BLaER1 (cell line): ENCODE results near the gene GSN.

Source experiments
- H3K27ac ChIP-seq: shearing (Covaris generic); formaldehyde crosslinking; 2 replicates; pipeline ENCODE4 v1.8.1; 2022
- H3K27me3 ChIP-seq: shearing (Covaris generic); formaldehyde crosslinking; 2 replicates; pipeline ENCODE4 v1.8.1; 2022
- H3K36me3 ChIP-seq: shearing (Covaris generic); formaldehyde crosslinking; 2 replicates; pipeline ENCODE4 v1.8.1; 2022
- H3K4me1 ChIP-seq: shearing (Covaris generic); formaldehyde crosslinking; 2 replicates; pipeline ENCODE4 v1.8.1; 2022
- H3K4me2 ChIP-seq: shearing (Covaris generic); formaldehyde crosslinking; 2 replicates; pipeline ENCODE4 v1.8.1; 2022
- H3K4me3 ChIP-seq: shearing (Covaris generic); formaldehyde crosslinking; 2 replicates; pipeline ENCODE4 v1.8.1; 2022
- H3K9ac ChIP-seq: shearing (Covaris generic); formaldehyde crosslinking; 2 replicates; pipeline ENCODE4 v1.8.1; 2022
- H3K9me3 ChIP-seq: shearing (Covaris generic); formaldehyde crosslinking; 2 replicates; pipeline ENCODE4 v1.8.1; 2022
- H4K20me1 ChIP-seq: shearing (Covaris generic); formaldehyde crosslinking; 2 replicates; pipeline ENCODE4 v1.8.1; 2022
- Cebpa-rat ChIP-seq: shearing (Covaris generic); IDR thresholded peaks from 2 replicates; pipeline ENCODE4 v1.8.1; 2022

The GSN gene

DNA sequence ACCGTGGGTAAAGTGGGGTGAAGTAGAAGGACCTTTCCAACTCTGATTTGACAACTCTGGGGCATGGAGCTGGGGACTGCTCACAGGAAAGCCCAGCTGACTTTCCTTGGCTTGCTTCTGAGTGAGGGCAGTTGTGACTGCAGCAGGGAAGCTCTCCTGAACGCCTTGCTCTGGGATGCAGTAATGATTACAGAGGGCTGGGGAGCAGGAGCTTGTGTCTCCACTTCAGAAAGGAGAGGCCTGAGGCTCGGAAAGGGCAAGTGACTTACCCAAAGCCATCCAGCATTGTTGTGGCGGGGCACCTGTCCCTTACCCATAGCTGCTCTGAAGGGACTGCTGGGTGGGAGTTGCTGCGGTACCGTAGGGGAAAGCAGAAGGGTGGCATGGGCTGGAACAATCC, 41.2 kb downstream of the GSN start:
- Histone ChIP-seq H3K4me2 (no peak overlapping the region), H4K20me1 (no peaks in the 10 kb centered on the region), H3K9me3 (no peaks in the 10 kb centered on the region), H3K27ac (no peak overlapping the region), H3K4me3 (no peak overlapping the region), H3K9ac (no peak overlapping the region), H3K27me3 (no peaks in the 10 kb centered on the region), H3K36me3 (peaks cover 80% of the 10 kb centered on the region), H3K4me1 (peaks cover 32% of the 10 kb centered on the region)
- TF ChIP-seq Cebpa-rat = no peak

DNA sequence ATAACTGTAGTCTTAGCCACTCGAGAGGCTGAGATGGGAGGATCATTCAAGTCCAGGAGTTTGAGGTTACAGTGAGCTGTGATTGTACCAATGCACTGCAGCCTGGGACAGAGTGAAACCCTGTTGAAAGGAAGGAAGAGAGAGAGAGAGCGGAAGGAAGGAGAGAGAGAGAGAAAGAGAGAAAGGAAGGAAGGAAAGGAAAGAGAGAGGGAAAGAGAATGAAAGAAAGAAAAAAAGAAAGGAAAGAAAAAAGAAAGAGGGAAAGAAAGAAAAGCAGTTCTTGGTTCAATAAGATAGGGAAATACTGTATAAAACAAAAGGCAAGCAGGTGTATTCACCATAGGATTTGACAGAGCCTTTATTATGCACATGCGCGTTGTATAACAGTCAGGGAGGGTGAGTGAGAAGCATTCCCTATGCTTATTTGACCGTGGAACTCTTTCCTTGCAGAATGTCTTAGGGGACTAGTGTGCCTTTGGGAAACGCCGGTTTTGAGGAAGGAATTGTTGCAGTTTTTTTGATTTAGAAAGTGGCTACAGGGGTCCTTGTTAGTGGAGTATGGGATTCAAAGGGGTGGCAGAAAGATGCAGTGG, 42.0 kb downstream of the GSN start:
- no peak overlapping the region for H3K4me3 ChIP-seq
- H3K9ac ChIP-seq = no peak overlapping the region
- H3K27ac ChIP-seq = no peak overlapping the region
- H4K20me1 ChIP-seq = no peaks in the 10 kb centered on the region
- no peak for TF ChIP-seq Cebpa-rat
- H3K4me2 ChIP-seq = no peak overlapping the region
- H3K4me1 ChIP-seq = peaks cover 29% of the 10 kb centered on the region
- no peaks in the 10 kb centered on the region for H3K27me3 ChIP-seq
- no peaks in the 10 kb centered on the region for H3K9me3 ChIP-seq
- H3K36me3 ChIP-seq = peaks cover 80% of the 10 kb centered on the region

DNA sequence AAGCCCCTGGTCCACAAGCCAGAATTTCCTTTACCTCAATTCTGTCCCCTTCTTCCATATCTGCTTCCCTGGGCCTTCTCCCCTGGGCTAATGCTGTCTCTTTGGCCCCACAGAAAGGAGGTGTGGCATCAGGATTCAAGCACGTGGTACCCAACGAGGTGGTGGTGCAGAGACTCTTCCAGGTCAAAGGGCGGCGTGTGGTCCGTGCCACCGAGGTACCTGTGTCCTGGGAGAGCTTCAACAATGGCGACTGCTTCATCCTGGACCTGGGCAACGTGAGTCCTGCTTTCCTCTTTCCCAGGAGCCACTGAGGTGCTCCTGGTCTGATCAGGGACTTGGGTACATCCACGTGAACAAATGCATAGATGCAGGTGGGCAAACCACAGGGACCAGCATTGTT, 42.6 kb downstream of the GSN start:
- TF ChIP-seq Cebpa-rat = no peak
- Histone ChIP-seq H3K4me2 (no peak overlapping the region), H3K27ac (no peak overlapping the region), H3K9me3 (no peaks in the 10 kb centered on the region), H3K9ac (no peak overlapping the region), H4K20me1 (no peaks in the 10 kb centered on the region), H3K27me3 (no peaks in the 10 kb centered on the region), H3K36me3 (peaks cover 80% of the 10 kb centered on the region), H3K4me1 (peaks cover 22% of the 10 kb centered on the region), H3K4me3 (no peak overlapping the region)

- Histone ChIP-seq H4K20me1 (no peaks in the 10 kb centered on the region), H3K4me3 (no peak overlapping the region), H3K9ac (no peak overlapping the region), H3K4me1 (peaks cover 10% of the 10 kb centered on the region), H3K4me2 (no peak overlapping the region), H3K27ac (no peak overlapping the region), H3K27me3 (no peaks in the 10 kb centered on the region), H3K36me3 (peaks cover 84% of the 10 kb centered on the region), H3K9me3 (no peaks in the 10 kb centered on the region)
- TF ChIP-seq Cebpa-rat = no peak
Measured at GRCh38 chr9:121312169-121312568, 44.2 kb downstream of the GSN start.

- Histone ChIP-seq H3K4me3 (no peak overlapping the region), H4K20me1 (no peaks in the 10 kb centered on the region), H3K27ac (no peak overlapping the region), H3K27me3 (no peaks in the 10 kb centered on the region), H3K36me3 (peaks cover 85% of the 10 kb centered on the region), H3K9me3 (no peaks in the 10 kb centered on the region), H3K4me1 (no peaks in the 10 kb centered on the region), H3K9ac (no peak overlapping the region), H3K4me2 (no peak overlapping the region)
- no peak for TF ChIP-seq Cebpa-rat
Measured at GRCh38 chr9:121313458-121314152, 45.6 kb downstream of the GSN start.

DNA sequence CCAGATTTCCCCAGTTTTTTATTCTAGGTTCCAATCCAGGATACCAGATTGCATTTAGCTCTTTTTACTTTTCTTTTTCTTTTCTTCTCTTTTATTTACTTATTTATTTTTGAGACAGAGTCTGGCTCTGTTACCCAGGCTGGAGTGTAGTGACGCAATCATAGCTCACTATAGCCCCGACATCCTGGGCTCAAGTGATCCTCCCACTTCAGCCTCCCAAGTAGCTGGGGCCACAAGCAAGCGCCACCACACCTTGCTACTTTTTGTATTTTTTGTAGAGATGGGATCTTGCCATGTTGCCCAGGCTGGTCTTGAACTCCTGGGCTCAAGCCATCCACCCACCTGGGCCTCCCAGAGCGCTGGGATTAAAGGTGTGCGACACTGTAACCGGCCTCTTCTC, 48.4 kb downstream of the GSN start:
- no peaks in the 10 kb centered on the region; the same call in 1 of the 2 replicates for H4K20me1 ChIP-seq
- no peaks in the 10 kb centered on the region for H3K9me3 ChIP-seq
- H3K4me2 ChIP-seq = no peak overlapping the region
- H3K27ac ChIP-seq = no peak overlapping the region
- no peak overlapping the region for H3K4me3 ChIP-seq
- TF ChIP-seq Cebpa-rat = no peak
- peaks cover 83% of the 10 kb centered on the region for H3K36me3 ChIP-seq
- no peaks in the 10 kb centered on the region for H3K27me3 ChIP-seq
- peaks cover 12% of the 10 kb centered on the region for H3K4me1 ChIP-seq
- no peak overlapping the region for H3K9ac ChIP-seq

DNA sequence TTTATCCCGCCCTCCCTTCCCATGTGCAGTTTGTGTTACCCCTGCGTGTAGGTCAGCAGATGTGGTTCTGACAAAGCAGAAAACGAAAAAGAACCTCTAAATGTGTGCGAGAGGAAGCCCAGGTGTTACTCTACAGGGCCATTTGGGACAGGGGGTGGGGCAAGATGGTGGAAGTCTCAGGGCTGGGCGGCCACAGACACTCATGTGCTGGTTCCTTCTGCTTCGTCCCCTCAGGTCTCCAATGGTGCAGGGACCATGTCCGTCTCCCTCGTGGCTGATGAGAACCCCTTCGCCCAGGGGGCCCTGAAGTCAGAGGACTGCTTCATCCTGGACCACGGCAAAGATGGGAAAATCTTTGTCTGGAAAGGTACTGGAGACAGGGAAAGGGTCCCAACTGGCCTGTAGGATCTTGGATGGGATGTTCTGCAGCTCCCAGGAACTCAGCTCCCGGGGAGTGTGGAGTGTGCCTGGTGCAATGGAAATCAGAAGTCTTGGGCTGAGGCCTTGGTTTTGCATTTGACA, 49.0 kb downstream of the GSN start:
- no peaks in the 10 kb centered on the region; the same call in 1 of the 2 replicates for H4K20me1 ChIP-seq
- H3K27ac ChIP-seq = no peak overlapping the region
- H3K4me2 ChIP-seq = no peak overlapping the region
- no peak for TF ChIP-seq Cebpa-rat
- no peaks in the 10 kb centered on the region for H3K9me3 ChIP-seq
- peaks cover 13% of the 10 kb centered on the region for H3K4me1 ChIP-seq
- peaks cover 83% of the 10 kb centered on the region for H3K36me3 ChIP-seq
- no peak overlapping the region for H3K9ac ChIP-seq
- H3K4me3 ChIP-seq = no peak overlapping the region
- H3K27me3 ChIP-seq = no peaks in the 10 kb centered on the region

DNA sequence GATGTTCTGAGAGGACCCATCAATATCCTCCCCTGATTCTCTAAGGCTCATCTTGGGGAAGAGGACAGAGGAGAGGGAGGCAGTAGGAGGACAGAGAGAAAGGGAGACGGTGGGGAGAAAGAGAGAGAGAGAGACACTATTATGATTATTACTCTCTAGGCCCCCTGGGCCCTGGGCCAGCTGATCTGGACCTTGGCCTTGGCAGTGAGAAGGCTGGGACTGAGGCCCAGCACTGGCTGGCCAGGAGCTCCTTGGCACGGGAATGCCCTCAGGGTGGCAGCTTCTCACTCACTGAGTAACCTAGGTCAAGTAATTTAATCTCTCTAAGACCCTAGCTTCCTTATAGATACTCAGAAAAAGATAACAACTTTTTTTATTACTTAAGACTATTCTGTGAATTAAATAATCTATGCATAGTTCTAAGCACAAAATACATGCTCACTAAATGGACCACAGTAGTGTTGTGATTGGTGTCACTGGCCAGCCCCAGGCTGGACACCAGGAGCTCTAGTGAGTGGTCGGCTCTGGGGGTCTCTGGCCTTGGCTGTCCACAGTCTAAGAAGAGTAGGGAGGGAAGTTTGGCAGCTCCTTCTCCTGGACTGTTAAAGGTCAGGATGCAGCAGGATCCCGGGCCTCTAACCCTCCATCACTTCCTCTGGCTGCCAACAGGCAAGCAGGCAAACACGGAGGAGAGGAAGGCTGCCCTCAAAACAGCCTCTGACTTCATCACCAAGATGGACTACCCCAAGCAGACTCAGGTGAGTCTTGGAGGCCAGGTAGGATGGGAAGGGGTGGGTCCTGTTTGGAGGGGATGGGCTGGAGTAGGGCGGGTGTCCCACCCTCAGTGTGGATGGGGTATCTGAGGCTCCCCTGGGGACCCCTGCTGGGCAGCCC, 50.0 kb downstream of the GSN start:
- Histone ChIP-seq H3K9me3 (no peaks in the 10 kb centered on the region), H3K36me3 (peaks cover 83% of the 10 kb centered on the region), H4K20me1 (no peaks in the 10 kb centered on the region; the same call in 1 of the 2 replicates), H3K4me2 (no peak overlapping the region), H3K9ac (no peak overlapping the region), H3K27me3 (no peaks in the 10 kb centered on the region), H3K4me1 (peaks cover 13% of the 10 kb centered on the region), H3K4me3 (no peak overlapping the region), H3K27ac (no peak overlapping the region)
- TF ChIP-seq Cebpa-rat = no peak

DNA sequence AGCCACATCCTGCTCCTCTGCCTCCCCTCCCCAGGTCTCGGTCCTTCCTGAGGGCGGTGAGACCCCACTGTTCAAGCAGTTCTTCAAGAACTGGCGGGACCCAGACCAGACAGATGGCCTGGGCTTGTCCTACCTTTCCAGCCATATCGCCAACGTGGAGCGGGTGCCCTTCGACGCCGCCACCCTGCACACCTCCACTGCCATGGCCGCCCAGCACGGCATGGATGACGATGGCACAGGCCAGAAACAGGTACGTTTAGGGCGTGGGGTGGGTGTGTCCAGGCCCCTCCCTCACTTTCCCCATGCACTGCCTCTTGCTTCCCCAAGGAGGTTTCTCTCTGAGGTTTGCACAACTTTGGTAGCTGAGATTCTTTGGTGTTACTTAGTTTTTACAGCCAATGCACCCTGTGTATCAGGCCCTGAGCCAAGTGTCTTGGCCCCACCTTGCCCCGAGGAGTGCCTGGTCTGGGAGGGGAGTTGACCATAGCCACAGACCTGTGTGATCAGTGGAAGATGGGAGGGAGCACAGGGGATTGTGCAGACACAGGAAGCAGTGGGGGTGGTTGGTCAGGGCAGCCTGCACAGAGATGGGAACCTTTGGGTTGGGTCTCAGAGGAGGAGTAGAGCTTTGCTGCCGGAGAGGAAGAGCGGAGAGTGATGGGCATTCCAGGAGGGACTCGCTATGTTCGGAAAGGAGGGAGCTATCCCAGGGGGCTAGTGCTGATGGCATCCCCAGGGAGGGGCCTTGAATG, 50.8 kb downstream of the GSN start:
- Histone ChIP-seq H3K4me3 (no peak overlapping the region), H3K27ac (no peak overlapping the region), H4K20me1 (no peaks in the 10 kb centered on the region; the same call in 1 of the 2 replicates), H3K4me2 (no peak overlapping the region), H3K36me3 (peaks cover 81% of the 10 kb centered on the region), H3K4me1 (peaks cover 13% of the 10 kb centered on the region), H3K9ac (0 out of 2 replicates have a peak overlapping the region, but pooled peaks have one; percentile 4), H3K27me3 (no peaks in the 10 kb centered on the region), H3K9me3 (no peaks in the 10 kb centered on the region)
- no peak for TF ChIP-seq Cebpa-rat
